Activated naive CD4-positive, alpha-beta T cell treated with anti-CD3 and anti-CD28 coated beads, Interleukin-2, amount 10 ng/mL, durations not matched to agents 5 hours and 36 hours (primary cell): ENCODE measurements around the gene RCAN1. TPM values are rescaled to one million over a fixed set of nuclear protein-coding genes. Genes with fewer than 3 reads are reported as not detected.

Experiments
- total RNA-seq, 2 experiments: library from RNA; stranded (reverse); gene quantifications; one replicate each; pipeline ENCODE4 v1.2.3, GENCODE V29; 2021

Gene RCAN1
- 1 to 10 TPM; 7.6 to 8.3 TPM for total RNA-seq

GRCh38 chr21:34614628-34615486 lies at the start of gene RCAN1:
RCAN1 (minus strand) TSS chr21:34615113; CDS start chr21:34615011, 102 bp downstream.

GRCh38 chr21:34511787-34512455 lies 103.0 kb downstream of the RCAN1 start, which contains the start of gene KCNE1:
KCNE1 (minus strand) TSS chr21:34512210; CDS start chr21:34449634, 62,576 bp downstream.

Other genes with a start within 250 kb of the RCAN1 start
- 10 to 100 TPM in 1 of 2 experiments, 1 to 10 TPM in 1; 4.8 to 16.7 TPM for gene SMIM11, start 239.6 kb downstream of the RCAN1 start, total RNA-seq
- gene SMIM34, start 191.2 kb downstream of the RCAN1 start, total RNA-seq = not detected
- gene KCNE1, start 102.9 kb downstream of the RCAN1 start, total RNA-seq = under 1 TPM in 1 of 2 experiments, not detected in 1; 0.13 TPM
- gene CLIC6, start 53.9 kb upstream of the RCAN1 start, total RNA-seq = not detected